SKM-1 treated with dmso at 0.1 percent for 144 hours (cell line): ENCODE results near the gene MMP10.

Source experiments
- DNase-seq: peaks from one replicate; lab custom pipeline; 2025; ENCODE audit not compliant: unreplicated experiment; lab: John Stamatoyannopoulos, UW

MMP10 gene

DNA sequence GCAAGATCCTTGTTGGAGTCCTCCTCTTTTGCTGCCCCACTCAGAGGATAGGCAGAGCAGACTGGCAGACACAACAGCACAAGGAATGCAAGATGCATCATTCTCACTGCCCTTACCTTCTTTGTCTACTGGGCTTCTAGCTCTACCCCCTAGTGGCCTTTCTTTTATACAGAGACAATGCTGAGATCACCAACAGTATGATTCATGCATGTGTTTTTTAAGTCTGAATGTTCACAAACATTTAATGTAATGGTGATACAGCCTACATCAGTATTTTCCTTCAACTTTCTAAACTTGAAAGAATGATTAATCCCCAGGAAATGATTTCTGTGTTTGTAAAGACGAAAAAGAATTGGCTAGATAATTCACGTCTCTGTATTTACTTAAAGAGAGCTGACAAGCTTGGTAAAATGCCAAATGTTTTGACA lies at the start of gene MMP10:
Gene MMP10, minus strand, starts transcription at position 138 of the 428 bp plus-strand sequence. Its CDS starts 37 bp downstream, at position 101.
- no peak for DNase-seq

DNA sequence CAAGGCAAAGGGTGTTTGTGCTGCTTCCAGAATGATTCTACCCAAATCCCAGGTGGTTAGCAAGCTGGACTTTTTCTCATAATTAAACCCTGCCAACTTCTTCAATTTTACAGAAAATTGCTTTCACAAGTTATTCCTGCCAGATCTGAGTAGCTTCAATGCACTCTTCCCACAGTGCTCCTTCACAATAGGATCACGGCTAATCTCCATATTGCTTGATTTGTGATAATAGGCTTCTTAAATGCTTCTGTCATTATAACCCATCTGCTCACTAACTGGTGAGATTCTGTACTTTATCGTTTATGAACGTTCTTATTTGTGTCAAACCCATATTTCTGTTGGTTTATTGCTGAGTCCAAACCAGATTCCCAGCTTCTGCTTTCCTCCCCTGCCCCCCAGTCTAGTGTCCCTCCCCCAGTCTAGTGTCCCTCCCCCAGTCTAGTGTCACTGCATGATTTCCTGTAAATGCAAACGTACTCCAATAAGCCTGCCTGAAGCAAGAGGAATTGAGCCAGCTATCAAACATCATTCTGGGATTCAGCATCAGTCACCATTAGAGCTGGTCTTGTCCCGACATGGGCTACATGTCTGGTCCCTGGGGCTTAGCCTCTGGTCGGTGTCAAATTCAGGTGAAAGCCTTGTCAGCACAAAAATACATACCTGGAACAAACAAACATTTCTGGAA lies 49.0 kb upstream of the MMP10 start:
- DNase-seq, result no peak

DNA sequence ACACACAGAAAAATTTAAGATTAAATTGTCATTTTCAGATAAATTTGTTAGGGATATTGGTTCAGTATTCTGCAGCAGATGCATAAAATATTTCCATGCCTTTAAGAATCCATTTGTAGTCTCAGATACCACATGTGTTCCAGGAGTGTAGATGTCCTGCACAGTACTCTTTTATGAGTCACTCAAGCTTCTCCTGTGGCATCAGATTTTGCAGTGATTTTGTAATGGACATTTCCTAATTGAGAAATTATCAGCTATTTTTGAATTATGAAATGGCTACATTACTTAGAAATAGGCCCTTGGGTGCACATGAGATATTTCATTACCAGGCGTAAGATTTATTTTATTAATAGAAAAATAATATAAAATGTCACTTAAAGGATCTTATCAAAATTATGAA lies 44.1 kb upstream of the MMP10 start:
- no peak for DNase-seq

DNA sequence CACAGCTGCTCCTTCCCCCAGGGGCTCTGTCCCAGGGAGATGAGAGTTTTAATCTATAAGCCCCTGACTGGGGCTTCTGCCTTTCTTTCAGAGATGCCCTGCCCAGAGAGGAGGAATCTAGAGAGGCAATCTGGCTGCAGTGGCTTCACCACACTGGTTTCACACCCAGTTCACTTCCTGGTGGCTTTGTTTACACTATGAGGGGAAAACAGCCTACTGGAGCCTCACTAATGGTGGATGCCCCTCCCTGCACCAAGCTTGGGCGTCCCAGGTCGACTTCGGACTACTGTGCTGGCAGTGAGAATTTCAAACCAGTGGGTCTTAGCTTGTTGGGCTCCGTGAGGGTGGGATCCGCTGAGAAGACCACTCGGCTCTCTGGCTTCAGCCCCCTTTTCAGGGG lies 39.1 kb upstream of the MMP10 start:
- no peak for DNase-seq

DNA sequence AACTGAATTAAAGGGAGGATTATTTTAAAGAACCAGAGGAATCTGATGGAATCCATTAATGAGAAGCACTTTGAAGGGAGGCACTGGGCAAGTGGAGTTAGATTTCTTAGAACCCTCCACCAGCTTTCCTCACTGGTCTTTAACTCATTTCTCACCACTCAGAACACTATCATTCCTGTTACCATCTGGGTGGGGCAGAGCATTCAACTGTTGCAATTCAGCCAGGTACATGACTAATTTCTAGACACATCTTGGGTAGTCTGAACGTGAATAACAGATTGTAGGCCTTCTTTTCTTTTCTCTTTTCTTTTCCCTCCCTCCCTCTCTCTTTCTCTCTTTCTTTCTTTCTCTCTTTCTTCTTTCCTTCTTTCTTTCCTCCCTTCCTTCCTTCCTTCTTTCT lies 33.1 kb upstream of the MMP10 start:
- DNase-seq, result no peak

DNA sequence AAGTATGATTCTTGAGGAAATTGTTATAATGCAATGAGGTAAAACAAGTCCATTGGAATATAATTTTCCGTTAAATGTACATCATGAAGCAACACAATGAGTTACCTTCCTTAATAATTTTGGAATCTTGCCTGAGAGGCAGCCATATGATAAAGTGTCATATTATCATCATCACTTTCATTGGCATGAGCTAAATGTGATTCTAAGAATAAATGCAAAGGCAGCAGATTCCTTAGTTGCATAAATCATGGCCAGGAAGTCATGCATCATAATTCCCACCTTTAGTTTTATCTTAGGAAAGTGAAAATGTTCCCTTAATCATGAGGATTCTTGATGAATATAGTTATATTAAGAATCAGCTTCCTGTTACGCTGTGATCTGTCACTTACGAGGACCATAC lies 31.8 kb upstream of the MMP10 start:
- no peak for DNase-seq

DNA sequence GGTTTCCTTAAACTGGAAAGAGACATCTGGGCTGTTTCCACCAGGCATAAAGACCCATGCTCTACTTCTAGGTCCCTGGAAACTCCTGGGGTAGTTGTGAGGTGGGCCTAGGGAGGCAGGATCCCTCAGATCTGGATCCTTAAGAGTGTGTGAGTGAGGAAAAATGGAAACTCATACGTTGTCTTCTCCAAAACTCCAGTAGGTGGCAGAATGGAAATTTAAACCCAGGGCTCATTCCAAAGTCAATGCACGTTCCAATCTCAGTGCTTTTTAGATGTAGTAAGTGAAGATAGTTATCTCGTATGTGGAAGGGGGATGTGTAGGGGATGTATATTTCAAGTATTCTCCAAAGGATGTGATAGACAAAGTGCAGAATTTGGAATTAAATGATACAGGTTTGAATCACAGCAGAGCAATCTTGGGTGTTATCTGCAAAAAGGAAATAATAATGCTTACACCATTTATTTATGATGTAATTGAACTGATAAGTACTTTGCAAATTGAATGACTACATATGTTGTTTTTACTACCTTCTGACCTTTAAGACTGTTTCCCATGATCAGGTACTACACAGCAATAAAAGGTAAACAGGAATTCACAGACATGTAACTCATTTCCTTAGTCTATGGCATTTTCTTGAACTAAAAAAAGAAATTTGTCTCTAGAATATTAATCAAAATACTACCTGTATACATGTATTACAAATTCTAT lies 30.7 kb upstream of the MMP10 start:
- DNase-seq, result peak; percentile 27

DNA sequence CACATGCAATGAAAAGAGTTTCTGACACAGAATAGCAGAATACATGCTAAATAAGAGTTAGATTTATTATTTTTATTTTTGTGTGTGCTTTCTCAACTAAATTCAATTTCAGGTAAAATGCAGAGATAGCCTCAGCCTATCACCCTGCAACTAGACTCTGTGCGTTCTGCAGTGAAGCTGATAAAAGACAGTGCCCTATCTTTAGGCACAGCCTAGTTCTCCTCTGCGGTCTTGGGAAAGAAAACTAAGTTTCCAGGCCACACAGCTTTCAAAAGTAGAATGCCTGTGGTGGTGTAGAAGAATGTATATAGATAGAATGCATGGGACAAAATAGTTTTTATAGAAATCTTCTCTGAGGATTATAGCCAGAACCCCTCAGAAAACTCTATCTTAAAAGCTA lies 29.5 kb upstream of the MMP10 start:
- DNase-seq, result no peak

DNA sequence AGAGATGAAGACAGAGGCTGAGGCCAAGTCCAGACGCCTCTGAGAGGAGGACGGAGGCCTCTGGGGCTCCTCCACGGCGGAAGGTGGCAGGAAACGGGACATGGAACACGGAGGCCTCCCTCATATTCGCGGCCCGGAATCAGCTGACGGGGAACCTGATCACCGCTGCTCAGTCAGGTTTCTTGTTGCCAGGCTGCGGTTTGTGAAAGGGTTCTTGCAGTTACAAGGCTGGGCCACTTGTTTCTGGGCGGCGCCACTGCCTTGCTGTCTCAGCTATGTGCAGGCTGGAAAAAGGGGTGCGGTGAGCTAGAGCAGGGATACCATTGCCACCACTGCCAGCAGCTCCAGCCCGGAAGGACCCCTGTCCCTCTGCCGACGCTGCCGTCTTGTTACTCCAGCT lies 27.5 kb upstream of the MMP10 start:
- no peak for DNase-seq

DNA sequence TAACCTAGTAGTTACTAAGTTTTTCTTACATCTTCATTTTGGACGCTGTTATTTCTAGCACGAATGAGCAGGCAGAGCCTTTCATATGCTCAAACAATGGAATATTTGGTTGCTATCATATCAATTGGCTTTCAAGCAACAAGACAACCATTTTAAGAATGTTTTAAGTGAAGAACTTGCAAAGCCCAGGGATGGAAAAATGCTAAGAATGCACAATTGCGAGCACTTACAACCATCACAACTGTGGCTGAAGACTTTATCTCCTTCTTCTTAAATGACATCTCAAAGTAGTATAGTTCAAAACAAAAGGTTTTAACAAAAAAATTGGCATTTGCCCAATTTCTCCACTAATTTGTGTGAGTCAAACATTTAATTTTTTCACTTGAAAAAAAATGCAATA lies 25.9 kb upstream of the MMP10 start:
- DNase-seq, result no peak

DNA sequence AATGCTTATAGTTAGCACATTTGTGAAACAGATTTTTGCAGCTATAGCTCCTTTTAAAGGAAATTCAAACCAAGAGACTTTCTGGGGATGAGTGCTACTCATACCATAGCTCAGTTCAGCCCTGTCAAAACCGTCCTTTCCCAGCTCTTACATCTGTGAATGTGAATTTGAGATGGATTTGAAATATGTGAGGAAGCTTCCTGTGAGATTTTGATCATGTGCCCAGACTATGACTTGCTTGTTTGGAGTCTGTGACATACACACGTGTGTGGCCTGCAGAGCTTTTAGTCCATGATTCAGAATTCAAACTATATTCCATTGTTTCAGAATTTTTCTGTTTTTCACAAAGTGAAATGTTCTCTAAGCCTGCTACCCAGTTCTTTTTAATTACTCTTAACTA lies 21.9 kb upstream of the MMP10 start:
- no peak for DNase-seq

DNA sequence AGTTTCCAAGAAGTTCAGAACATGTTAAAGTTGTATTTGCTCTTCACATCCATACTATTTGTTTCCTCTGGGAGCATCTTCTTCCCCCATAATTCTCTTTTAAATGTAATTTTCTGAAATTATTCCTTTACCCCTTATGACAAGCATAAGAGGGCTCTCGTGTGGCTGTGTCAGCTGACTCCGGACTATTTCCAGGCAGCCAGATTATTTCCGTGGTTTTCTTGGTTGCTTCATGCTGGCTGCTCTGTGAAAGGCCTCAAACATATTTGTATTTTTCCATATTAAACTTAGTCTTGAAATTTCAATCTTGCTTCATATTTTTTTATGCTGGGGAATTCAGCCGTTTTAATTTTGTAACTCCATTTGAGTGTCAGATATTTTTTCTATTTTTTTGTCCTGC lies 20.3 kb upstream of the MMP10 start:
- DNase-seq, result no peak

DNA sequence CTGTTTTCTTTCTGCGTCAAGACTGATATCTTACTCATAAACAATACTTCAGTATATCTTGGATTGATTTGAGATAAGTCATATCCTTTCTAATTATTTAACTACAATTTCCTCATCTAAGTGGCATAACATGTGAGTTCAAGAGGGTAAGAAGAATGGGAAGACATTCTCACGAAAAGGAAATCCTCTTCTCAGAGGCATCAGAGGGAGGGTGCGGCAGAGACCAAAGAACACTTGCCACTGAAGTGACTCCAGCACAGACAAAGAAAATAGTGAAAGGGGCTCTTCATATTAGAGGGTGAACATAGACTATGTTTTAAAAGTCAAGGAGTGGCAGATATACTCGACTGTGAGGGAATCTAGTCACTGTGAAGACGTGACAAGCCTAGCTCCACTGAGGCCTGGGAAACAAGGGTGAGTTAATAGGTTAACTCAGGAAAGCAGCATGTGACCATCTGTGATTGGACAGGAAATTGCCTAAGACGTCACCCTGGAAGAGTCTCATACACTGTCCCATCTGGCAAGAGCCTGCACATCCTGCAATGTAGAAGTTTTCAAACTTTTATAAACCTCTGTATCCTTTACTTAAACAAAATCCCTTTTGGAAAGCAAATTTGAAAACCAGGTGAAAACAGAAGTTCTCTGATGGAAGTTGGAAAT lies 19.4 kb upstream of the MMP10 start:
- DNase-seq, result no peak

DNA sequence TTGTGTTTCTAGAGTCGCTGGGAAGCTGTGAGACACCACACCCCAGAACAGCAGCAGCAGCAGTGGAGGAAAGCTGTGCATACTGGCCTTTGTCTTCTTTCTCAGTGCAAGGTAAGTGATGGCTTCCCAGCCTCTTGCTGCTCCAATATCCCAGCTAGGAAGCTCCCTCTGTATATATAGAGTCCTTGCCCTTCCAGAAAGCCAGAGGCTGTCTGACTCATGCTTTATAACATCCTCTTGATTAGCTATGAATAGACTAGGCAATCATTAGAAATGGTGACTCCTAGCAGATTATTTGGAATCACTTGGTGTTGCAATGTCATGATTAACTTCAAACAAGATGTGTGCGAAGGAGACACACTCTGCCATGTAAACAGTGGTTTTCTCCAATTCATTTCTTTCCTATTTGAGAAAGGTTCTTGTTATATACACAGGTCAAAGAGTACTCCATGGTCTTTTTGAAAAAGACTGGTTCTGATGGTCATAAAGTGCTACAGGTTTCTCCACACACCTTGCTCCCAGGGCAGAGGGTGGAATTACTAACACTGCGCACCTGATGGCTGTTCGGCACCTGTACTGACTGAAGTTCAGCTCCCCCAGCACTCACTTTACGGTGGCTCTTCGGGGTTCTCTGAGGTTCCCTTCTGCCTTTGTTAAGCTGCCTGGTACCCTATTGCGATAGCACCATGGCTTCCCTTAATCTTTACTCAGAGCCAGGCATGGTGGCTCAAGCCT lies 17.8 kb upstream of the MMP10 start, which contains the start of gene MMP1:
Gene MMP1, minus strand, starts transcription at position 149 of the 735 bp plus-strand sequence. Its CDS starts 68 bp downstream, at position 81.
- DNase-seq, result no peak

DNA sequence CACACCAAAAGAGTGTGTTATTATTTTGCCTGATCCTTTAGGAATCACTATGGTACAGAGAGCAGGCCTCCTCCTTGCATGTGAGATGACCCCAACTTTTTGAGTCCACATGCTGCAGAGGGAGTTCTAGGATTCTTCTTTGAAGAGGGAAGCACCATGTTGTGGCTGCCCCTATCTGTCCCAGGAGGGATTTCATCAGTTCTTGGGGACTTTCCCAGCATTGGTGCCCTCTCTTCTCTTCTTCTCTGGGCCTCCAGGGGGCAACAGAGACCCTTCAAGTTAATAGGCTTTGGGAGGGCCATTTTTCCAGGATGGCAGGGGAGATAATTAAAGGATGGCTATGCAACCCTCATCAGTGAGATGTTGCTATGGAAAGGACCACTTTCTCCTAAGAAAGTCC lies 14.0 kb upstream of the MMP10 start:
- DNase-seq, result no peak

DNA sequence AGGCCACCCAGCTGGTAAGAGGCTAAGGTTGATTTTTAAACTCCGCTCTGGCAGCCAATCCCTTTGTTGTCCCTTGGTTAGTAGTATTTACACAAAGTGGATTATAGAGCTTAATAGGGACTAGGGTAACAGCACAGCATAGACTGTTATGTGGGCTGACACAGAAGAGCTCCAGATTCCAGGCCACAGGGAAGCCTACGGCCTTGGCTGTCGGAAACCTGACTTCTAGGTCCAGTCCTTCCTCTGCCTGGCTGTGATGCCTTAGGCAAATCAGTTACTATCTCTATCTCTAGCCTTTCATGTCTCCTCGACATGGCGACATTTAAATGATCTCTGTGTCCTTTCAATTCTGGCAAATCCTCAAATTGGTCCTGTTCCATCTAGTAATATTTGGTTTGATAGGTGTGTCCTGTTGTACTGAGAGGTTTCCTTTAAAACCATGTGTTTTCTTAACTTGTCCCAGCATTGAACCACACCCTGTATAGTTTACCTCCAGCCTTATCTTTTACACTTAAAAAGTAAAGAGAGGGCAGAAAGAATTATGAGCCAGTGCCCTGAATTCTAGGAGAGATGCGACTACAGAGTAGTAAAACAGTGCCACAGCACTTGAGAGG lies 13.4 kb upstream of the MMP10 start:
- no peak for DNase-seq

DNA sequence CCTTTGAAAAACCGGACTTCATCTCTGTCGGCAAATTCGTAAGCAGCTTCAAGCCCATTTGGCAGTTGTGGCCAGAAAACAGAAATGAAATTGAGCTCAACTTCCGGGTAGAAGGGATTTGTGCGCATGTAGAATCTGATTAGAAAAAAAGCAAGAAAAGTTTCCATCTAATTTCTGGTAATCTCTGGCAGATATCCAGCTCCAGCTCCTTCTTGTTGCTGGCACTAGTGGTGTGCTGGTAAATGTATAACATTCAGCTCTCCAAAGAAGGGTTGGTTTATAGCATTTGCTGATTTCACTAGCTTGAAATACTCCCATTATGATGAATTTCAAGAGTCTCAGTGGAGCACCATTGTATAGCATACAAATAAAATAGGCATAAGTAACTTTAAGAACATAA lies 12.2 kb upstream of the MMP10 start:
- DNase-seq, result no peak

DNA sequence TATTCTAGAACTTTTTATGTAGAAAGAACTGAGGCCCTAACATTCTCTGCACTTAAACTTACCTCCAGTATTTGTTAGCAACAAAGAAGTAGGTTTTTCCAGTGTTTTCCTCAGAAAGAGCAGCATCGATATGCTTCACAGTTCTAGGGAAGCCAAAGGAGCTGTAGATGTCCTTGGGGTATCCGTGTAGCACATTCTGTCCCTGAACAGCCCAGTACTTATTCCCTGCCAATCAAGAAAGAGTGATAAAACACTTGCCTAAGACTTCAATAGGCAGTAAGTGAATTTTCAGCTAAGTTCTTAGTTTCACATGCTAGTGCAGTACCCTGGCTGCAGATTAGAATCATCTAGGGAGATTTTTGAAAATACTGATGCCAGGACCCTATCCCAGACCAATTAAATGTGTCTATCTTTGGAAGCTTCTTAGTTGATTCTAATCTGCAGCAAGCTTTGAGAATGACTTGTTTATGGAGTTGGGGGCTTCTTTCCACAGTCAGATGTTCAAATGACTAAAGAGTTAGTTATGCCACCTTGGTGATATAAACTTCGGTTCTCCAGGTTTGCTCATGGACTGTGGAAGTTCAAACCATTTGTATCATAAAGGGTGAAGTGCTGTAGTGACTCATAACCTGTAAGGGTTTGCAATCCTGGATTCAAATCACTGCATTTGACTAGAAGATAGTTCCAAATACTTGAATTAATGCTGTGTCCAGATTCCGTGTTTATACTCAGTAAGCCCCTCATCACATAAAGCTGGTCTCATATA lies 11.0 kb upstream of the MMP10 start:
- DNase-seq, result no peak

DNA sequence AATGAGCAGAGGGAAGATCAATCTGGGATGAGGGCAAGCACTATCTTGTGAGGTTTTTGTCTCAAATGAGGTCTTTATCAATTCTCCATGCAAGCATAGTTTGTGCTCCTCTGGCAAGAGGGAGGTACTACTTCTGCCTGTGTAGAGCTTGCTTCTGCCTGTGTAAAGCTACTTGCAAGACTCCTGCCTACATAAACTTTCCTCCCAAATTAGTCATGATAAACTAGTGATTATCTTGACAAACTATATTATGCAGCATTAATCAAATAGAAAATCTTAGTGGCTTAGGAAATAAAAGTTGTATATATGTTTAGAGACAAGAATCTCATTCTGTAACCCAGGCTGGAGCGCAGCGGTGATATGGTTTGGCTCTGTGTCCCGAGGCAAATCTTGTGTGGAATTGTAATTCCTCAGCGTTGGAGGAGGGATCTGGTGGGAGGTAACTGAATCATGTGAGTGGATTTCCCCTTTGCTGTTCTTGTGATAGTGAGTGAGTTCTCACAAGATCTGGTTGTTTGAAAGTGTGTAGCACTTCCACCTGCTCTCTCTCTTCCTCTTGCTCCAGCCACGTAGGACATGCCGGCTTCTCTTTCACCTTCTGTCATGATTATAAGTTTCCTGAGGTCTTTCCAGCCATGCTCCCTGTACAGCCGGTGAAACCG lies 8.0 kb upstream of the MMP10 start:
- DNase-seq, result no peak

DNA sequence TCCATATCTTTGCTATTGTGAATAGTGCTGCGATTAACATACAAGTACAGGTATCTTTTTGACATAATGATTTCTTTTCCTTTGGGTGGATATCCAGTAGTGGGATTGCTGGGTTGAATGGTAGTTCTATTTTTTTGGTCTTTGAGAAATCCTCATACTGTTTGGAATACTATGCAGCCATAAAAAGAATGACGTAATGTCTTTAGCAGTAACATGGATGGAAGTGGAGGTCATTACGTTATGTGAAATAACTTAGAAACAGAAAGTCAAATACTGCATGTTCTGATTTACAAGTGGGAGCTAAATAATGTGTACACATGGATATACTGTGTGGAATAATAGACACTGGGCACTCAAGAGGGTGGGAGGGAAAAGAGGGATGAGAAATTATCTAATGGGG lies 4.0 kb upstream of the MMP10 start:
- DNase-seq, result no peak
